ENCODE data around the gene SPACA7.

SPACA7 gene

DNA sequence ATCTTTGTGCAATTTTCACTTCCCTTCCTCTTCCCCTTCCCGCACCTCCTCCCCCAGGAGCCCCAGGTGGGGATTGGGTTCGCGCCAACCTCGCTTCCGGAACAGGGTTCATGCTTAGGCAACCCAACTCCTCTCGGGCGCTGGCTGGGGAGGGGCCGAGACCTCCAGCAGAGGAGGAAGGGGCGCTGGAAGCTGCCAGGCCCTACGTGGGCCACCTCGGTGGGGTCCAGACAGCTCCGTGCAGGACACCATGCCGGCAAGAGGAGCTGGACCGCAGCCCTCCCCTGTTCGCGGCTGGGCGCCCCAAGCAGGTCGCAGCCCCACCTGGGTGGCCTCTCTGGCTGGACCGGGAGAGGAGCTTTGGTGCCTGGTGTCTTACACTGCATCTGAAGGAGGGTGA, 91.1 kb downstream of the SPACA7 start:
- DNase-seq, result no peak

DNA sequence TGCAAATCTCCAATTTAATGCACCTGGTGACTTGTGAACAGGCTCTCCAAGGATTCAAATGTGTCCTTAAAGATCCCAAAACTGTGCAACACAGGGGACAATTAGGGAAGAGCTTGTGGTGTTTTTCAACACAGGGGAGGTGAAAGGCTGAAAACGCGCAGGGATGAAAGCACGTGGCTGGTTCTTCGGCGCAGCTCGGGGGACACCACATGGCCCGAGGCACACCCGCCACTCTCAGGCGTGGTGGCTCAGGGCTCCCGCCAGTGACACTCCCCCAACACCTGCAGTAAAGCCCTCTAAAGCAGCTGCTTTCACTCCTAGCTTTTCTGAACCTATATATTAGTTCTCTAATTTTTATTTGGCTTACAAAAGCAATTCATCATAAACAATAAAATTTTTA, 91.9 kb downstream of the SPACA7 start:
- DNase-seq, result no peak

DNA sequence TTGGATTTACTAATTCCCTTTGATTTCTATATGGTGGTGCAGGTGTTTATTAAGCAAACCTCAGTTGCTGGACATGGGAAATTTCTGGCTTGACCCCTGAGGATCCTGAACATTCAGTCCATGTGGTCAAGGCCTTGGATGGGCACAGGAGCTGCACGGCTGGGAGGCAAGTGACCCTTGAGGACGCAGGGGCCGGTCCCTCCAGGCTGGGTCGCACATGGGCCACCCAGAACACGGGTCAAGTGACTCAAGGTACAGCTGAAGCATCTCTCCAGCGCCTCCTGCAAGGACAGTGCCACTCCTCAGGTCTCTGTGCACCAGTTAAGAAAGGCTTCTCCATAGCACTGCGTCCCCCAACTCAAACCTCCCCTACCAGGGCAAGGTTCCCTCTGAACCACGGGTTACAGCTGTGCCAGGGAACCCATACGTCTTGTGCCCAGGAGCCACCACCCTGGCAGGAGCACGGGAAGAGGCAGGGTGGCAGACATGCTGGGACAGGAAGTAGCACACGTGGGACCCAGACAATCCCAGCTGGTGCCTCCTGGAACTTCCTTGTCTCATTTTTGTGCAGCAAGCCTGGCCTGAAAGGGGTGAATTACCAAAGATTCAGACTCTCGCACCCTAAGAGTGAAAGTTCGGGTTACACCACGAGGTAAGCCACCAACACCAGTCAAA, 93.1 kb downstream of the SPACA7 start:
- no peak for DNase-seq

DNA sequence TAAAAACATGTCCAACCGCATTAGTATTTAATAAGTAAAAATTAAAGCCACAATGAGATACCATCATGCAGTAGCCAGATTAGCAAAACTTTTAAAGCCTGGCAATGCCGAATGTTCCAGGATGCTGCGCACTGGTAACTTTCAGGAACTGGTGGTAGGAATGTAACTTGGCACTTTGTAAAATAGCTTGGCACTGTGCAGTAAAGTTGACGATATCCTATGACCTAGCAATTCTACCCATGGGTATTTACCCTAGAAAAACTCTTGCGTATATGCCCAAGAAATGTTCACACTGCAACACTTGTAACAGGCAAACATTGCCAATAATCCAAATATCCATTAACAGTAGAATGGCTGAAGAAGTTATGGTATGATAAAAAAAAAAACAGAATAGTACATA, 97.7 kb downstream of the SPACA7 start:
- no peak for DNase-seq

DNA sequence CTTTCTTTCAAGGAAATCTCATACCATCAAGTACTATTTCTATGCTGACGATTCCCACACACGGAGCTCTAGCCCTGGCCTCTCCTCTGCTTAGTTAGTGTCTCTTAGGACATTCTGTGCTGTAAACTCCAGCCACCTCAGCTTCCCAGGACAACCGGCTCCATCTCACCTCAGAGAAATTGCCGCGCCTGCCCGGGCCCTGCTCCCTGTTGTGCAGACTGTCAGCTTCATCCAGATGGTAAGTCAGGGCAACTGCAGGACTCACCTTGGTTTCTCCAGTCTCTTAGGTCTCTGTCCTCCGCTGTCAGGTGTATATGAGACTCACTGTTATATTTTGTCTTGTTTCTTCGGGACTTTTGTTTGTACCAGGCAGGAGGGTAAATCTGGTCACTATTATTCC, 98.7 kb downstream of the SPACA7 start:
- no peak for DNase-seq

DNA sequence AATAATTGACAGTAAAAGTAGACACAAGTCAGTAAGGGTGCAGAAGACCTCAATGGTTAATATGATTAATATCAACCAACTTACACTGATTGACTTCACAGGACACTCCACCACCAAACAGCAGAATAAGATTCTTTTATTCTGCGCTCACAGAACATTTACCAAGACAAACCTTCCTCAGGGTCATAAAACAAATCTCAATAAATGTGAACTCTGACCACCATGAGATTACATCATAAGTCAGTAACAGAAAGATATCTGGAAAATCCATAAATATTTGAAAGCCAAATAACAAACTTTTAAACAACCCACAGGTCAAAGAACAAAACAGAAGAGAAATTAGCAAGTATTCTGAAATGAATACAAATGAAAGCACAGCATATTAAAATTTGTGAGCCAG, 99.7 kb downstream of the SPACA7 start:
- DNase-seq, result no peak

DNA sequence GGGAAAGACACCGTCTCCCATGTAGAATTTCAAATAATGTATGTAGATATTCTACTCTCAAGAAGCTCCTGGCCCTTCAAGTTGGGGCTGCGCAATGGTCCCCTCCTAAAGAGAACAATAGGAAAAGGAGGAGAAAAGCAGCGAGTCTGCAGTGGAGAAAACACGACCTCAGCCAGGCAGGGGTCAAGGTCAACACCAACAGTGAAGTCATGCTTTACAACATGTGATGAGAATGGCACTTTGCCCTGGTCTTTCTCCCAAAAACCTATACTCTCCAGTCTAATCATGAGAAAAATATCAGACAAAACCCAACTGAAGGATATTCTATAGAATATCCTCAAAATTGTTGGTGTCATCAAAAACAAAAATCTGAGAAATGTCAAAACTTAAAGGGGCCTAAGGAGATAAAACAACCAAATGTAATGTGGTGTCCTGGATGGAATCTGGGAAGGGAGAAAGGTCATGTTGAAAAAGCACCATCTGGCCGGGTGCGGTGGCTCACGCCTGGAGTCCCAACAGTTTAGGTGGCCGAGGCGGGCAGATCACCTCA, 101.0 kb downstream of the SPACA7 start:
- no peak for DNase-seq

DNA sequence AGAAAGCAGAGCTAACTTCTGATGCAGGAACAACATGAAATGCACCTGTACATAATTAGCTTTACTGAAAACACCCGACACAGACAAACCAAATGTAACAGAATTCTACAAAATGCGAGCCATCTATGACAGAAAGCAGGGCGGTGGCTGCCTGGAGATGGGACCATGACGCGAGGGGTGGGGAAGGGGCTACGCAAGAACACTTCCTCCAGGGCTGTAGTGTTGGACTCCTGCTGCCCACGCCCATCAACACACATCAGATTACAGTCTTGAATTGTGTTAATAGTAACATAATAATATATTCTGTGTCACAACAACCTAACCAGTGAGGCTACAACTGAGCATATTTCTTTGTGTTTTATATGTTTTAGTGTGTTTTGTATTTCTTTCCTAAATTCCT, 103.2 kb downstream of the SPACA7 start:
- no peak for DNase-seq

DNA sequence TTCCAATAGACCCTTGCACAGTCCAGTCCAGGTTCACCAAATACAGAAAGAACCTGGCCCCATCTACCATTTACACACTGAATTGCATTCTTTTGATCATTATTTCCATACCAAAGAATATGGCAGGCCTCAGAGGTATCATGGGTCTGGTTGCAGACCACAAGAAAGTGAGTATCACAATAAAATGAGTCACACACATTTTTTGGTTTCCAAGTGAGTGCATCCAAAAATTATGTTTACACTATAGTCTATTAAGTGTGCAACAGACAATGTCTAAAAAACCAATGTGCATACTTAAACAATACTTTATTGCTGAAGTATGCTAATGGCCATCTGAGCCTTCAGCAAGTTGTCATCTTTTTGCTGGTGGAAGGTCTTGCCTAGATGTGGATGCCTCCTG, 105.3 kb downstream of the SPACA7 start:
- DNase-seq, result no peak

DNA sequence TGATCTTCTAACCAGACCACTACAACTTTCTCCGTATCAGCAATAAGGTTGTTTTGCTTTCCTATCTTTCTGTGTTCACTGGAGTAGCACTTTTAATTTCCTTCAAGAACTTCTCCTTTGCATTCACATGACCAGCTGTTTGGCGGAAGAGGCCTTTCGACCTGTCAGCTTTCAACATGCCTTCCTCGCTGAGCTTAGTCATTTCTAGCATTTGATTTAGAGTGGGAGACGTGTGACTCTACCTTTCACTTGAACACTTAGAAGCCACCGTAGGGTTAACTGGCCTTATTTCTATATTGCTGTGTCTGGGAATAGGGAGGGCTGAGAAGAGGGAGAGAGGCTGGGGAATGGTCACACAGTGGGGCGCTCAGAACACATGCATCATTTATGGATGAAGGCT, 107.1 kb downstream of the SPACA7 start:
- DNase-seq, result no peak
